H1 (cell line): ENCODE data around the gene PKDREJ. TPM values are rescaled to one million over a fixed set of nuclear protein-coding genes. Genes with fewer than 3 reads are reported as not detected.

Experiments used
- GABPA ChIP-seq: IDR thresholded peaks from 2 replicates; pipeline ENCODE4 v1.6.1; 2011; ENCODE audit warnings: mild to moderate bottlenecking, low read length, moderate library complexity, borderline replicate concordance; ENCODE audit not compliant: insufficient read depth
- SIRT6 ChIP-seq: IDR thresholded peaks from one replicate; pipeline ENCODE4 v1.7.1; 2012; ENCODE audit warnings: low read length, inconsistent platforms
- SIX5 ChIP-seq: IDR thresholded peaks from 2 replicates; pipeline ENCODE4 v1.6.1; 2011; ENCODE audit warnings: mild to moderate bottlenecking, low read depth, low read length
- TBP ChIP-seq: IDR thresholded peaks from 2 replicates; pipeline ENCODE4 v1.6.1; 2011; ENCODE audit warnings: low read depth, low read length, improper control_type of control experiment
- TCF12 ChIP-seq: IDR thresholded peaks from 2 replicates; pipeline ENCODE4 v1.6.1; 2011; ENCODE audit warnings: low read depth, mild to moderate bottlenecking, low read length
- ZNF274 ChIP-seq: IDR thresholded peaks from 2 replicates; pipeline ENCODE4 v1.7.0; 2012; ENCODE audit warnings: low read length, borderline replicate concordance; ENCODE audit errors: extremely low read depth
- polyA plus RNA-seq, 7 experiments: library from polyadenylated mRNA; depleted of rRNA in 3 of 7; stranded (reverse) in 5 of 7; unstranded in 2 of 7; fragments of >200 nt in 5 of 7; fragments of 200-250 nt in 2 of 7; gene quantifications; 1 replicate in 5 of 7; 2 replicates in 1 of 7; 4 replicates in 1 of 7; pipeline versions ENCODE4 v1.2.1 to v1.2.3, GENCODE V29; 2011 to 2013; ENCODE audit warnings: missing spikeins in 2 of 7, mixed read lengths in 2 of 7
- total RNA-seq: library from RNA; stranded (reverse); fragmentation: NEBNext Ultra II Directional; extraction: Animal tissue kit (Norgen Biotek cat#: 25700); gene quantifications from 2 replicates; pipeline ENCODE4 v1.2.1, GENCODE V29; 2021

The PKDREJ gene
- total and polyA plus RNA-seq, 2 of the 8 experiments (the other 6 are each of a cell fraction or from before 2014, with no cell fraction given), result 0.02 to 0.04 TPM

- TF ChIP-seq TCF12, result no peak
- TF ChIP-seq SIRT6, result no peak
- no peak for TF ChIP-seq GABPA
- no peak for TF ChIP-seq SIX5
- no peak for TF ChIP-seq ZNF274
- TF ChIP-seq TBP, result no peak
Measured at GRCh38 chr22:46226577-46226976, 36.6 kb downstream of the PKDREJ start (continued).
